ENCODE results near the gene ACOXL.

Gene ACOXL

GRCh38 chr2:110772383-110772755, 40.0 kb downstream of the ACOXL start:
- no peaks in the 10 kb centered on the region for H3K4me1 ChIP-seq (ENCODE audit: control insufficient read depth in 1 of 2, insufficient read depth in 2 of 2, low read length in 2 of 2)
- H3K4me3 ChIP-seq (ENCODE audit: low read depth in 1 of 2, low read length in 2 of 2): no peak overlapping the region
- no peak overlapping the region for H3K9ac ChIP-seq (ENCODE audit: low read depth in 1 of 2, low read length in 2 of 2)
- H3K36me3 ChIP-seq (ENCODE audit: control insufficient read depth in 1 of 2, insufficient read depth in 2 of 2, low read length in 2 of 2): no peaks in the 10 kb centered on the region
- no peak overlapping the region for H3K27ac ChIP-seq (ENCODE audit: low read depth, low read length)
- H3K9me3 ChIP-seq (ENCODE audit: control insufficient read depth in 1 of 2, low read length in 2 of 2): no peaks in the 10 kb centered on the region
- no peaks in the 10 kb centered on the region for H3K27me3 ChIP-seq (ENCODE audit: control insufficient read depth in 1 of 2, insufficient read depth in 2 of 2, low read length in 2 of 2)

- Histone ChIP-seq H3K36me3 (ENCODE audit: control insufficient read depth in 1 of 2, insufficient read depth in 2 of 2, low read length in 2 of 2) (no peaks in the 10 kb centered on the region), H3K4me3 (ENCODE audit: low read depth in 1 of 2, low read length in 2 of 2) (no peak overlapping the region), H3K27me3 (ENCODE audit: control insufficient read depth in 1 of 2, insufficient read depth in 2 of 2, low read length in 2 of 2) (no peaks in the 10 kb centered on the region), H3K27ac (ENCODE audit: low read depth, low read length) (no peak overlapping the region), H3K9ac (ENCODE audit: low read depth in 1 of 2, low read length in 2 of 2) (no peak overlapping the region), H3K9me3 (ENCODE audit: control insufficient read depth in 1 of 2, low read length in 2 of 2) (no peaks in the 10 kb centered on the region), H3K4me1 (ENCODE audit: control insufficient read depth in 1 of 2, insufficient read depth in 2 of 2, low read length in 2 of 2) (no peaks in the 10 kb centered on the region)
Observed at GRCh38 chr2:110773401-110773921, 41.1 kb downstream of the ACOXL start.

GRCh38 chr2:110774701-110775100, 42.3 kb downstream of the ACOXL start:
- H3K4me1 ChIP-seq (ENCODE audit: control insufficient read depth in 1 of 2, insufficient read depth in 2 of 2, low read length in 2 of 2): no peaks in the 10 kb centered on the region
- no peak overlapping the region for H3K27ac ChIP-seq (ENCODE audit: low read depth, low read length)
- no peak overlapping the region for H3K4me3 ChIP-seq (ENCODE audit: low read depth in 1 of 2, low read length in 2 of 2)
- H3K9ac ChIP-seq (ENCODE audit: low read depth in 1 of 2, low read length in 2 of 2): no peak overlapping the region
- no peaks in the 10 kb centered on the region for H3K36me3 ChIP-seq (ENCODE audit: control insufficient read depth in 1 of 2, insufficient read depth in 2 of 2, low read length in 2 of 2)
- H3K9me3 ChIP-seq (ENCODE audit: control insufficient read depth in 1 of 2, low read length in 2 of 2): no peaks in the 10 kb centered on the region
- no peaks in the 10 kb centered on the region for H3K27me3 ChIP-seq (ENCODE audit: control insufficient read depth in 1 of 2, insufficient read depth in 2 of 2, low read length in 2 of 2)

GRCh38 chr2:110777531-110778311, 45.3 kb downstream of the ACOXL start:
- H3K27ac ChIP-seq (ENCODE audit: low read depth, low read length): no peak overlapping the region
- peaks cover 0 to 4% of the 10 kb centered on the region in 2 donors for H3K27me3 ChIP-seq (ENCODE audit: control insufficient read depth in 1 of 2, insufficient read depth in 2 of 2, low read length in 2 of 2)
- H3K36me3 ChIP-seq (ENCODE audit: control insufficient read depth in 1 of 2, insufficient read depth in 2 of 2, low read length in 2 of 2): no peaks in the 10 kb centered on the region
- H3K9ac ChIP-seq (ENCODE audit: low read depth in 1 of 2, low read length in 2 of 2): no peak overlapping the region
- H3K4me3 ChIP-seq (ENCODE audit: low read depth in 1 of 2, low read length in 2 of 2): no peak overlapping the region
- H3K9me3 ChIP-seq (ENCODE audit: control insufficient read depth in 1 of 2, low read length in 2 of 2): no peaks in the 10 kb centered on the region
- no peaks in the 10 kb centered on the region for H3K4me1 ChIP-seq (ENCODE audit: control insufficient read depth in 1 of 2, insufficient read depth in 2 of 2, low read length in 2 of 2)

- Histone ChIP-seq H3K9ac (ENCODE audit: low read depth in 1 of 2, low read length in 2 of 2) (no peak overlapping the region), H3K36me3 (ENCODE audit: control insufficient read depth in 1 of 2, insufficient read depth in 2 of 2, low read length in 2 of 2) (no peaks in the 10 kb centered on the region), H3K9me3 (ENCODE audit: control insufficient read depth in 1 of 2, low read length in 2 of 2) (no peaks in the 10 kb centered on the region), H3K27ac (ENCODE audit: low read depth, low read length) (no peak overlapping the region), H3K4me1 (ENCODE audit: control insufficient read depth in 1 of 2, insufficient read depth in 2 of 2, low read length in 2 of 2) (no peaks in the 10 kb centered on the region), H3K4me3 (ENCODE audit: low read depth in 1 of 2, low read length in 2 of 2) (no peak overlapping the region), H3K27me3 (ENCODE audit: control insufficient read depth in 1 of 2, insufficient read depth in 2 of 2, low read length in 2 of 2) (peaks cover 0 to 4% of the 10 kb centered on the region in 2 donors)
Observed at GRCh38 chr2:110780461-110780860, 48.1 kb downstream of the ACOXL start.

GRCh38 chr2:110783196-110783873, 51.0 kb downstream of the ACOXL start:
- H3K27ac ChIP-seq (ENCODE audit: low read depth, low read length): no peak overlapping the region
- no peak overlapping the region for H3K4me3 ChIP-seq (ENCODE audit: low read depth in 1 of 2, low read length in 2 of 2)
- H3K36me3 ChIP-seq (ENCODE audit: control insufficient read depth in 1 of 2, insufficient read depth in 2 of 2, low read length in 2 of 2): no peaks in the 10 kb centered on the region
- H3K9ac ChIP-seq (ENCODE audit: low read depth in 1 of 2, low read length in 2 of 2): no peak overlapping the region
- no peaks in the 10 kb centered on the region for H3K9me3 ChIP-seq (ENCODE audit: control insufficient read depth in 1 of 2, low read length in 2 of 2)
- no peaks in the 10 kb centered on the region for H3K4me1 ChIP-seq (ENCODE audit: control insufficient read depth in 1 of 2, insufficient read depth in 2 of 2, low read length in 2 of 2)
- H3K27me3 ChIP-seq (ENCODE audit: control insufficient read depth in 1 of 2, insufficient read depth in 2 of 2, low read length in 2 of 2): peaks cover 0 to 4% of the 10 kb centered on the region in 2 donors

- H3K27me3 ChIP-seq (ENCODE audit: control insufficient read depth in 1 of 2, insufficient read depth in 2 of 2, low read length in 2 of 2): peaks cover 0 to 8% of the 10 kb centered on the region in 2 donors
- no peaks in the 10 kb centered on the region for H3K9me3 ChIP-seq (ENCODE audit: control insufficient read depth in 1 of 2, low read length in 2 of 2)
- no peak overlapping the region for H3K27ac ChIP-seq (ENCODE audit: low read depth, low read length)
- H3K36me3 ChIP-seq (ENCODE audit: control insufficient read depth in 1 of 2, insufficient read depth in 2 of 2, low read length in 2 of 2): no peaks in the 10 kb centered on the region
- H3K9ac ChIP-seq (ENCODE audit: low read depth in 1 of 2, low read length in 2 of 2): no peak overlapping the region
- no peaks in the 10 kb centered on the region for H3K4me1 ChIP-seq (ENCODE audit: control insufficient read depth in 1 of 2, insufficient read depth in 2 of 2, low read length in 2 of 2)
- no peak overlapping the region for H3K4me3 ChIP-seq (ENCODE audit: low read depth in 1 of 2, low read length in 2 of 2)
Observed at GRCh38 chr2:110784047-110784631, 51.8 kb downstream of the ACOXL start.

GRCh38 chr2:110785439-110785838, 53.1 kb downstream of the ACOXL start:
- no peak overlapping the region for H3K27ac ChIP-seq (ENCODE audit: low read depth, low read length)

GRCh38 chr2:110788976-110789375, 56.6 kb downstream of the ACOXL start:
- Histone ChIP-seq H3K9ac (ENCODE audit: low read depth in 1 of 2, low read length in 2 of 2) (no peak overlapping the region), H3K4me3 (ENCODE audit: low read depth in 1 of 2, low read length in 2 of 2) (no peak overlapping the region), H3K36me3 (ENCODE audit: control insufficient read depth in 1 of 2, insufficient read depth in 2 of 2, low read length in 2 of 2) (no peaks in the 10 kb centered on the region), H3K9me3 (ENCODE audit: control insufficient read depth in 1 of 2, low read length in 2 of 2) (no peaks in the 10 kb centered on the region), H3K27me3 (ENCODE audit: control insufficient read depth in 1 of 2, insufficient read depth in 2 of 2, low read length in 2 of 2) (peaks cover 0 to 14% of the 10 kb centered on the region in 2 donors), H3K27ac (ENCODE audit: low read depth, low read length) (no peak overlapping the region), H3K4me1 (ENCODE audit: control insufficient read depth in 1 of 2, insufficient read depth in 2 of 2, low read length in 2 of 2) (no peaks in the 10 kb centered on the region)

More at GRCh38 chr2:110785439-110785838, 53.1 kb downstream of the ACOXL start:
- Histone ChIP-seq H3K9me3 (ENCODE audit: control insufficient read depth in 1 of 2, low read length in 2 of 2) (no peaks in the 10 kb centered on the region), H3K9ac (ENCODE audit: low read depth in 1 of 2, low read length in 2 of 2) (no peak overlapping the region), H3K4me3 (ENCODE audit: low read depth in 1 of 2, low read length in 2 of 2) (no peak overlapping the region), H3K4me1 (ENCODE audit: control insufficient read depth in 1 of 2, insufficient read depth in 2 of 2, low read length in 2 of 2) (no peaks in the 10 kb centered on the region), H3K27me3 (ENCODE audit: control insufficient read depth in 1 of 2, insufficient read depth in 2 of 2, low read length in 2 of 2) (peaks cover 0 to 4% of the 10 kb centered on the region in 2 donors), H3K36me3 (ENCODE audit: control insufficient read depth in 1 of 2, insufficient read depth in 2 of 2, low read length in 2 of 2) (no peaks in the 10 kb centered on the region)

GRCh38 chr2:110789706-110790105, 57.3 kb downstream of the ACOXL start:
- peaks cover 3 to 14% of the 10 kb centered on the region in 2 donors for H3K27me3 ChIP-seq (ENCODE audit: control insufficient read depth in 1 of 2, insufficient read depth in 2 of 2, low read length in 2 of 2)
- no peak overlapping the region for H3K4me3 ChIP-seq (ENCODE audit: low read depth in 1 of 2, low read length in 2 of 2)
- H3K27ac ChIP-seq (ENCODE audit: low read depth, low read length): no peak overlapping the region
- no peaks in the 10 kb centered on the region for H3K9me3 ChIP-seq (ENCODE audit: control insufficient read depth in 1 of 2, low read length in 2 of 2)
- no peaks in the 10 kb centered on the region for H3K36me3 ChIP-seq (ENCODE audit: control insufficient read depth in 1 of 2, insufficient read depth in 2 of 2, low read length in 2 of 2)
- no peak overlapping the region for H3K9ac ChIP-seq (ENCODE audit: low read depth in 1 of 2, low read length in 2 of 2)
- no peaks in the 10 kb centered on the region for H3K4me1 ChIP-seq (ENCODE audit: control insufficient read depth in 1 of 2, insufficient read depth in 2 of 2, low read length in 2 of 2)

Measured in duodenal mucosa (tissue), 2 donors.